ENCODE results near the gene SEMA4D. TPM values are rescaled to one million over a fixed set of nuclear protein-coding genes. Genes with fewer than 3 reads are reported as not detected.

SEMA4D gene
- total RNA-seq, 3 donors from 2014 or later = 20.9 to 26.9 (median 23.1) TPM

- intact Hi-C loops (cut with DNase I, micrococcal nuclease) = no loop called here
- ATAC-seq = peak; percentile 11
Observed at GRCh38 chr9:89502038-89502601, 4.2 kb upstream of the SEMA4D start.

GRCh38 chr9:89501311-89501898 is 3.5 kb upstream of the SEMA4D start:
- intact Hi-C loops (cut with DNase I, micrococcal nuclease) = no loop called here
- ATAC-seq (no peak), DNase-seq (no peak)
- TF ChIP-seq CTCF (IDR thresholded peaks at IDR 0.05) = no peak
- H3K4me3 ChIP-seq = no peak overlapping the region
- H3K4me1 ChIP-seq (ENCODE audit: low read depth) = peaks cover 10% of the 10 kb centered on the region
- H3K9me3 ChIP-seq = no peaks in the 10 kb centered on the region
- no peaks in the 10 kb centered on the region for H3K36me3 ChIP-seq (ENCODE audit: low read depth)

More at GRCh38 chr9:89502038-89502601, 4.2 kb upstream of the SEMA4D start:
- DNase-seq = no peak
- H3K4me3 ChIP-seq = no peak overlapping the region
- H3K36me3 ChIP-seq (ENCODE audit: low read depth) = no peaks in the 10 kb centered on the region
- H3K4me1 ChIP-seq (ENCODE audit: low read depth) = peaks cover 11% of the 10 kb centered on the region
- no peaks in the 10 kb centered on the region for H3K9me3 ChIP-seq
- no peak for TF ChIP-seq CTCF (IDR thresholded peaks at IDR 0.05)

DNA sequence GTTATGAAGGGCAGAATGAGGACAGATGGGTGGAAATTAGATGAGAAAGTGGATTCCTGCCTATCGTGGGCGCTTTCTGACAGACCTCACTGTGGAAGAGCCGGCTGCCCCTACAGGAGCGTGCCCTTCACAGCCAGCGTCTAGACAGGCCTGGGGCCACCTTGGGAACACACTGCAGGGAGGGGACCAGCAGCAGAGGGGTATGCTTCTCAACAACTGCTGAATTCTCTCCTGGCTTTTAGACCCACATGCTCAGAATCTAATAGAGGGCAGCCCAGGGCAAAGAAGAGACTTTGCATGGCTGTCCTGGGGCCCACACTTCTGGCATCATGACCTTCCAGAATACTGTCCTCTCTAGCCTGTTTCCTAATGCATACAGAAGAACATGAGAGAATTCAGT is 2.1 kb upstream of the SEMA4D start:
- intact Hi-C loops (cut with DNase I, micrococcal nuclease) = no loop called here
- no peak for DNase-seq
- no peak for ATAC-seq

GRCh38 chr9:89498852-89499480 is 1.1 kb upstream of the SEMA4D start:
- DNase-seq (no peak), ATAC-seq (peak; percentile 35)
- Histone ChIP-seq H3K4me3 (no peak overlapping the region), H3K9me3 (no peaks in the 10 kb centered on the region), H3K36me3 (ENCODE audit: low read depth) (no peaks in the 10 kb centered on the region), H3K4me1 (ENCODE audit: low read depth) (peaks cover 7% of the 10 kb centered on the region)
- TF ChIP-seq CTCF (IDR thresholded peaks at IDR 0.05) = no peak
- intact Hi-C loops (cut with DNase I, micrococcal nuclease) = no loop called here

More for the DNA sequence above, 2.1 kb upstream of the SEMA4D start:
- Histone ChIP-seq H3K4me1 (ENCODE audit: low read depth) (peaks cover 7% of the 10 kb centered on the region), H3K36me3 (ENCODE audit: low read depth) (no peaks in the 10 kb centered on the region), H3K9me3 (no peaks in the 10 kb centered on the region), H3K4me3 (no peak overlapping the region)
- TF ChIP-seq CTCF (IDR thresholded peaks at IDR 0.05) = no peak

DNA sequence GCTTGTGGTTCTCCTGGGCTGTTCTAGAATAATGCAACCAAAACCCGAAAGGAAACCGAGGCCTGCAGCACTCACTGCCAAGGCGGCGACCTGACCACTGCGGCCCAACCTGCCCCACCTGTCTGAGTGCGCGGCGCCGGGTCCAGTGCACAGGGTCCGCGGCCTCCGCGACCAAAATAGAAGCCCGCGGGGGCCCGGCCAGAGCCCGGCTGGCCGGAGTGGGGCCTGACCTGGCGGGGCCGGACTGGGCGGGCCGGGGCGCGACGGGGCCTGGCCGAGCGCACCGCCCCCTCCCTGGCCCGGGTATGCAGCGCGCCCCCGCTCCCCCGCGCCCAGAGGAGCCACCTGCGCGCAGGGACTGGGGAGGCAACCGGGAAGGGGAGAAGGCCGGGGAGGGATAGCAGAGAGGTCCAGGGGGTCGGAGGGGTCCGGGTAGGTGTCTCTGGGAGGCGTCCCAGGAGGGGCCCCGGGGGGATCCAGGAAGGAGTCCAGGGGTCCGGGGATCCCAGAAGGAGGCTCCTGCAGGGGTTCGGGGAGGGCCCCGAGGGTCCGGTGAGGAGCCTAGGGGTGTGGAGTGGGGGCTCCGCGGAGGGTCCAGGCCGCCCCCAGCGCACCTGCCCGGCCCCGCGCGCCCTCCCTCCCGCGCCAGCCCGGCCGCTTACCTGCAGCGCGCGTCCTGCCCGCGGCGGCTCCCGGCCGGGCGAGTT is 503 bp downstream of the SEMA4D start:
- intact Hi-C loops (cut with DNase I, micrococcal nuclease) = no loop called here
- DNase-seq (peak; percentile 54 to 71 (median 65)), ATAC-seq (peak; percentile 45)
- H3K9me3 ChIP-seq = no peaks in the 10 kb centered on the region
- peak overlapping the region; percentile 57 for H3K4me3 ChIP-seq
- H3K4me1 ChIP-seq (ENCODE audit: low read depth) = peaks cover 14% of the 10 kb centered on the region
- no peak for TF ChIP-seq CTCF (IDR thresholded peaks at IDR 0.05)
- no peaks in the 10 kb centered on the region for H3K36me3 ChIP-seq (ENCODE audit: low read depth)

Data from mucosa of descending colon (tissue), 3 donors.